ENCODE data around the gene APBB2. TPM values are rescaled to one million over a fixed set of nuclear protein-coding genes. Genes with fewer than 3 reads are reported as not detected.

APBB2 gene
- total RNA-seq, 4 donors from 2014 or later: 32.4 to 133 (median 92.1) TPM

GRCh38 chr4:41212616-41213203 lies 1.6 kb downstream of the APBB2 start:
- Histone ChIP-seq H3K9me3 (no peaks in the 10 kb centered on the region), H3K4me3 (peak overlapping the region; percentile 71 to 74), H3K36me3 (no peaks in the 10 kb centered on the region), H3K27ac (peak overlapping the region in 1 of 2 donors; percentile 87), H3K4me1 (no peaks in the 10 kb centered on the region), H3K27me3 (no peaks in the 10 kb centered on the region)
- DNase-seq: peak; percentile 30 to 41
- TF ChIP-seq CTCF (IDR thresholded peaks at IDR 0.05) (peak; percentile 51 to 61 (median 60)), POLR2A (IDR thresholded peaks at IDR 0.05) (no peak)
- intact Hi-C loops (cut with DNase I; ENCODE audit: low total_unique reads): loop anchor here (5.0 kb wide), 2 partner anchors 235 to 285 kb away; no protein-coding TSS in a partner anchor

GRCh38 chr4:41211951-41212615 lies 2.3 kb downstream of the APBB2 start:
- intact Hi-C loops (cut with DNase I; ENCODE audit: low total_unique reads): loop anchor here (5.0 kb wide), 2 partner anchors 235 to 285 kb away; no protein-coding TSS in a partner anchor
- H3K27me3 ChIP-seq: no peaks in the 10 kb centered on the region
- peak overlapping the region in 1 of 2 donors; percentile 87 for H3K27ac ChIP-seq
- no peaks in the 10 kb centered on the region for H3K4me1 ChIP-seq
- H3K4me3 ChIP-seq: peak overlapping the region in 1 of 2 donors; percentile 74
- DNase-seq: no peak
- no peaks in the 10 kb centered on the region for H3K36me3 ChIP-seq
- no peak for TF ChIP-seq CTCF (IDR thresholded peaks at IDR 0.05)
- H3K9me3 ChIP-seq: no peaks in the 10 kb centered on the region

GRCh38 chr4:41209901-41210300 lies 4.4 kb downstream of the APBB2 start:
- intact Hi-C loops (cut with DNase I; ENCODE audit: low total_unique reads): loop anchor here (5.0 kb wide), 2 partner anchors 233 to 283 kb away; no protein-coding TSS in a partner anchor
- DNase-seq: no peak
- no peaks in the 10 kb centered on the region for H3K36me3 ChIP-seq
- TF ChIP-seq CTCF (IDR thresholded peaks at IDR 0.05) (no peak), POLR2A (IDR thresholded peaks at IDR 0.05) (no peak)
- no peak overlapping the region for H3K27ac ChIP-seq
- H3K9me3 ChIP-seq: no peaks in the 10 kb centered on the region
- no peaks in the 10 kb centered on the region for H3K27me3 ChIP-seq
- peaks cover 0 to 5% of the 10 kb centered on the region in 2 donors for H3K4me1 ChIP-seq
- H3K4me3 ChIP-seq: no peak overlapping the region

GRCh38 chr4:41209187-41209586 lies 5.2 kb downstream of the APBB2 start:
- H3K27ac ChIP-seq: no peak overlapping the region
- H3K4me1 ChIP-seq: peaks cover 0 to 7% of the 10 kb centered on the region in 2 donors
- intact Hi-C loops (cut with DNase I; ENCODE audit: low total_unique reads): no loop called here
- no peaks in the 10 kb centered on the region for H3K27me3 ChIP-seq
- H3K9me3 ChIP-seq: no peaks in the 10 kb centered on the region
- DNase-seq: no peak
- H3K4me3 ChIP-seq: no peak overlapping the region
- H3K36me3 ChIP-seq: no peaks in the 10 kb centered on the region
- no peak for TF ChIP-seq CTCF (IDR thresholded peaks at IDR 0.05)
- TF ChIP-seq POLR2A (IDR thresholded peaks at IDR 0.05): no peak

- Histone ChIP-seq H3K4me1 (peaks cover 0 to 7% of the 10 kb centered on the region in 2 donors), H3K36me3 (no peaks in the 10 kb centered on the region), H3K27me3 (no peaks in the 10 kb centered on the region), H3K4me3 (no peak overlapping the region), H3K27ac (no peak overlapping the region), H3K9me3 (no peaks in the 10 kb centered on the region)
- intact Hi-C loops (cut with DNase I; ENCODE audit: low total_unique reads): no loop called here
- peak in 1 of 2 donors; percentile 26 for DNase-seq
- no peak for TF ChIP-seq POLR2A (IDR thresholded peaks at IDR 0.05)
These were observed 7.0 kb downstream of the APBB2 start for GRCh38 chr4:41207291-41207831.
